ENCODE data around the gene AMH.

AMH gene

DNA sequence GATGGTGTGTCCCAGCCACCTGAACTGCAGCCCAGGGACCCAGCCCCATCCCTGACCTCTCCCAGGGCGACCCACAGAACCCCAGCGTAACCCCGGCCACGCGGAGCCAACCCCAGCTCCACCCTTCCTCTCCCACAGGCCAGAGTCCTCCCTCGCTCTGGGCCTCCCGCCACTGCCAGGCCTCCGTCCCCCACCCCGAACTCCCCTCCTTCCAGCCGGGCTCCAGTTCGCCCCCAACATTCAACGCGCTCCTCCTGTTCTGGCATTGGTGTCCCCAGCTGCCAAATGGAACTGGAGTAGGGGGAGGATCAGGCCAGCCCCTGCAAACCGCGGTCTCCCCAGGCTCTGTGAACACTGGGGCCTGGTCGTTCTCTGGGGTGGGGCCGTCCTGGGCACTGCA is 51.4 kb downstream of the AMH start:
- Histone ChIP-seq H3K4me3 (ENCODE audit: low read depth, low read length) (no peak overlapping the region), H3K27me3 (ENCODE audit: control insufficient read depth, insufficient read depth, low read length) (peaks cover 5% of the 10 kb centered on the region), H3K4me1 (ENCODE audit: control insufficient read depth, insufficient read depth, low read length) (no peaks in the 10 kb centered on the region), H3K9me3 (ENCODE audit: control insufficient read depth, insufficient read depth, low read length) (no peaks in the 10 kb centered on the region), H3K27ac (ENCODE audit: low read depth, low read length) (no peak overlapping the region), H3K36me3 (ENCODE audit: control insufficient read depth, insufficient read depth, low read length) (no peaks in the 10 kb centered on the region), H3K9ac (ENCODE audit: low read depth, low read length) (no peak overlapping the region)

All from HUES48 (cell line).